ENCODE data around the gene CEP78. TPM values are rescaled to one million over a fixed set of nuclear protein-coding genes. Genes with fewer than 3 reads are reported as not detected.

CEP78 gene
- total RNA-seq, 2 experiments from 2014 or later = 37.7 to 40.8 TPM

DNA sequence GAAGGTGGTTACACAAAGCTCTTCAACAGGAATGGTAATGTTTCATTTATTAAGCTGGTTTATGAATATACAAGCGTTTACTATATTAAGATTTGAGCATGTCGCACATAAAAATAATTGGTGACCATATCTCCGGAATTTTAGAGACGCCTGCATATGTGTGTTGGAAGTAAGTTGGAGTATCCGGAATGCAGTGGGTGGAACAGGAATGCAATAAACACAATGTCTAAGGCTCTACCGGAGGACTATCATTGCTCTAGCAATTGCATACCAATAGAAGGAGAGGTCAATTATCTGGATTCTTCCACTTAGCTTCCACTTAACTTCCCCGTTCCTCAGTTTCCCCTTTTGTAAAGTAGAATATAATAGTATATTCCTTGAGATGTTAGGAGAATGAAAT, 1.1 kb upstream of the CEP78 start:
- Mint-ChIP-seq H3K36me3 (ENCODE audit: low read depth) (peaks cover 14% of the 10 kb centered on the region), H3K27ac (peak overlapping the region; percentile 15), H3K4me1 (ENCODE audit: low read depth) (peaks cover 24% of the 10 kb centered on the region), H3K4me3 (peak overlapping the region; percentile 91), H3K9me3 (no peaks in the 10 kb centered on the region), H3K27me3 (no peaks in the 10 kb centered on the region)
- CTCF ChIA-PET = interaction anchor here (1.2 to 2.6 kb wide), 2 partner anchors 9 to 393 kb away, joined by 3 to 7 read pairs; no protein-coding TSS in a partner anchor
- ATAC-seq = no peak
- intact Hi-C loops (cut with micrococcal nuclease) = no loop called here
- DNase-seq = no peak
- TF ChIP-seq CTCF (IDR thresholded peaks at IDR 0.05) = no peak
- POLR2A ChIA-PET = interaction anchor here (1.7 kb wide), 1 partner anchor 63 kb away, joined by 7 read pairs; the partner anchor contains the start of gene PSAT1

DNA sequence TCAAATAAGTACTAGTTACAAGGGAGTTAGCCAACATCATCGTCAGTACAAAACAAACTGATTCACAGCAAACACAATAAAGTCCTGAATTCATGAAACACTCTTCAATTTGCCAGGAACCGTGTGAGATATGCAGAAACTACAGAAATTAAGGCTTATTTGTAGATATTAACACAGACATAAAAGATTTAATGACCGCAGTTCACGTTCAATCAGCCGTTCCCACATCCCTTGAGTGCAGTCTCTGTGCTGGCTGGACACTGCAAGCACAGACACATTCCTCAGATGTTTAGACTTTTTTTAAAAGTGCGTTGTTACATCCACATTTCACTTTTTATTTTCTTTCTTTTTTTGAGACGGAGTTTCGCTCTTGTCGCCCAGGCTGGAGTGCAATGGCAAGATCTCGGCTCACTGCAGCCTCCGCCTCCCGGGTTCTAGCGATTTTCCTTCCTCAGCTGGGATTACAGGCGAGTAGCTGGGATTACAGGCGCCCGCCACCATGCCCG, 566 bp upstream of the CEP78 start:
- DNase-seq = no peak
- TF ChIP-seq CTCF (IDR thresholded peaks at IDR 0.05) = no peak
- no peaks in the 10 kb centered on the region for H3K27me3 Mint-ChIP-seq
- intact Hi-C loops (cut with micrococcal nuclease) = no loop called here
- peak overlapping the region; percentile 92 for H3K27ac Mint-ChIP-seq
- H3K4me3 Mint-ChIP-seq = peak overlapping the region; percentile 91
- no peaks in the 10 kb centered on the region for H3K9me3 Mint-ChIP-seq
- POLR2A ChIA-PET = interaction anchor here (1.7 kb wide), 1 partner anchor 62 kb away, joined by 7 read pairs; the partner anchor contains the start of gene PSAT1
- ATAC-seq = no peak
- CTCF ChIA-PET = interaction anchor here (1.2 to 2.6 kb wide), 3 partner anchors 10 to 394 kb away, joined by 3 to 7 read pairs (median 4); no protein-coding TSS in a partner anchor
- peaks cover 17% of the 10 kb centered on the region for H3K36me3 Mint-ChIP-seq (ENCODE audit: low read depth)
- peaks cover 24% of the 10 kb centered on the region for H3K4me1 Mint-ChIP-seq (ENCODE audit: low read depth)

- no peak for TF ChIP-seq CTCF (IDR thresholded peaks at IDR 0.05)
- DNase-seq (no peak), ATAC-seq (peak; percentile 3)
- Mint-ChIP-seq H3K27me3 (no peaks in the 10 kb centered on the region), H3K4me1 (ENCODE audit: low read depth) (peaks cover 27% of the 10 kb centered on the region), H3K27ac (peak overlapping the region; percentile 69), H3K36me3 (ENCODE audit: low read depth) (peaks cover 23% of the 10 kb centered on the region), H3K9me3 (no peaks in the 10 kb centered on the region), H3K4me3 (peak overlapping the region; percentile 91)
- CTCF ChIA-PET = interaction anchor here (0.7 to 1.6 kb wide), 4 partner anchors 11 to 60 kb away, joined by 3 to 4 read pairs (median 4); partner anchors contain the start of gene PSAT1
- POLR2A ChIA-PET = interaction anchor here (0.7 to 1.0 kb wide), 4 partner anchors 11 to 1335 kb away, joined by 3 to 5 read pairs (median 3); partner anchors contain the start of genes PSAT1 and TLE4
- intact Hi-C loops (cut with micrococcal nuclease) = no loop called here
Observed at GRCh38 chr9:78236551-78236910, 656 bp downstream of the CEP78 start.

- intact Hi-C loops (cut with micrococcal nuclease) = no loop called here
- POLR2A ChIA-PET = interaction anchor here (0.6 kb wide), 1 partner anchor 120 kb away, joined by 4 read pairs; no protein-coding TSS in a partner anchor
- DNase-seq = peak; percentile 20
- CTCF ChIA-PET = interaction anchor here (1.4 kb wide), 1 partner anchor 19 kb away, joined by 6 read pairs; no protein-coding TSS in a partner anchor
- ATAC-seq = no peak
- no peak for TF ChIP-seq CTCF (IDR thresholded peaks at IDR 0.05)
- Mint-ChIP-seq H3K9me3 (no peaks in the 10 kb centered on the region), H3K4me1 (ENCODE audit: low read depth) (peaks cover 37% of the 10 kb centered on the region), H3K4me3 (peak overlapping the region; percentile 42), H3K27me3 (no peaks in the 10 kb centered on the region), H3K36me3 (ENCODE audit: low read depth) (peaks cover 31% of the 10 kb centered on the region), H3K27ac (peak overlapping the region; percentile 75)
Observed at GRCh38 chr9:78238046-78239038, 2.5 kb downstream of the CEP78 start.
